NCI-H748 treated with DMSO at 0.1 percent for 48 hours (cell line): ENCODE results near the gene HMGCS1.
"Not testable (repeated sequence)": the region's sequence is repeated elsewhere in the genome, so short reads cannot be mapped to it uniquely, and the experiment has no call there.

Experiments used
- DNase-seq: peaks from one replicate; lab custom pipeline; 2025; lab: John Stamatoyannopoulos, UW

The HMGCS1 gene

GRCh38 chr5:43273552-43273951 is 39.7 kb downstream of the HMGCS1 start:
- DNase-seq: no peak

GRCh38 chr5:43270645-43271044 is 42.6 kb downstream of the HMGCS1 start:
- no peak for DNase-seq

GRCh38 chr5:43268188-43268820 is 44.9 kb downstream of the HMGCS1 start:
- no peak for DNase-seq

DNA sequence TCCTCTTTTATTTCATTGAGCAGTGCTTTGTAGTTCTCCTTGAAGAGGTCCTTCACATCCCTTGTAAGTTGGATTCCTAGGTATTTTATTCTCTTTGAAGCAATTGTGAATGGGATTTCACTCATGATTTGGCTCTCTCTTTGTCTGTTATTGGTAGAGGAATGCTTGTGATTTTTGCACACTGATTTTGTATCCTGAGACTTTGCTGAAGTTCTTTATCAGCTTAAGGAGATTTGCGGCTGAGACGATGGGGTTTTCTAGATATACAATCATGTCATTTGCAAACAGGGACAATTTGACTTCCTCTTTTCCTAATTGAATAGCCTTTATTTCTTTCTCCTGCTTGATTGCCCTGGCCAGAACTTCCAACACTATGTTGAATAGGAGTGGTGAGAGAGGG is 50.9 kb downstream of the HMGCS1 start:
- not testable (repeated sequence) for DNase-seq

GRCh38 chr5:43258116-43258515 is 55.1 kb downstream of the HMGCS1 start:
- no peak for DNase-seq

DNA sequence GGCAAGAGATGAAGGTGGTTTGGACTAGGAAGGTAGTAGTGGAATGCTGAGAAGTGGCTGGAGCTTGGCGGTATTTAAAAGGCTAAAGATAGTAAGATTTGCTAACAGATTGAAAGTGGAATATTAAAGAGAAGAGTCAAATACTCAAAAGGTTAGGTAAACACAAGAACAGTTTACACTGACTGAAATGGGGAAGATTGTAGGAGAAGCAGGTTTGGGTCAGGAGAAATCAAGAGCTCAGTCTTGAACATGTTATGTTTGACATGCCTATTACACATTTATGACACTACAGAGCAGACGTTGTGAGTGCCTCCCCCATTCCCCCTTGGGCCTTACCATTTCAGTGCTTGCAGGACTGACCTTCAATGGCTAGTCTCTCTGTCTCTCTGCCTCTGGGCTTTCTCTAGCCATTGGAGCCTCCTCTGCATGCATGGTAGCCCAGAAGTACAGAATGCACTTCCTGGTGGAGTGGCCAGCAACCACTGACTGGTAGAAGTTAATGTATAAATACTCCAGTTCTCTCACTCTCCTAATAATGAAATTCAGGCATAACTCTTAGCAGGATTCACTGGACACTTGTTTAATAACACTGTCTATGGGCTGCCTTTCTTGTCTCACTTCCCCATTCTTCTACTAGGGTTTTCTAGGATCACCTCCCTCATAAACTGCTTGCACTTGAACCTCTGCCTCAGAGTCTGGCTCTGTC is 56.8 kb downstream of the HMGCS1 start:
- no peak for DNase-seq

DNA sequence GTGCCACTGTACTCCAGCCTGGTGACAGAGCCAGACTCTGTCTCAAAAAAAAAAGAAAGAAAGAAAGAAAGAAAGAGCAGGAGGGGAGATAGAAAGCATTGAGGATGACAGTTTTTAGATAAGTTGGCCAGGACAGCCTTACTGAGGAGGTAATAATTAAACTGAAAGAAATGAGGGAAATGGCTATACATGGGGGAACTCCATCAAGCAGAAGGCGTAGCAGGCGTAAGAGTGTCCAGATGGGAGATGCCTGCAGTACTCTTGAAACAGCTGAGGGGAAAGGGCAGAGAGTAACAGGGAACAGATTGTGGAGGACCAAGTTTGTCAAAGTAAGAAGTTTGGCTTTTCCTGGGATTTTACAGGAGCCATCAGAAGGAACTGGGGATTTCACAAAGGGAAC is 57.5 kb downstream of the HMGCS1 start:
- no peak for DNase-seq

DNA sequence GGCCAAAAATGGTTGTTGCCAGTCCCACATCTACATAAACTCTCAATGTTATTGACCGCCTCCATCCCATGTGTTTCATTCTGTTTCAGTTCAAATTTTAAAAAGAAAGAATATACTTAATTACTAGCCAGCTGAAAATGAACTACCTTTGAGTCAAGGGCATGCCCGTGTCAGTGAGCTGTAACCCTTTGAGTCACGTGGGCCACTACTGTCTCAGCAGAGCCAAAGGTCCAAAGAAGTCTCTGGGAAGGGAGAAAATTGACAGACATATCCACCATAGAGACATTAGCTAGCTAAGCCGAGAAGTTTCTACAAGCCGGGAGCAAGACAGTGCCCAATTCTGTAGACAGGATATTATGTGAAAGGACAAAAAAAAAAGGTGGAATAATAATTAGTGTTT is 61.5 kb downstream of the HMGCS1 start:
- DNase-seq: no peak

GRCh38 chr5:43245724-43246385 is 67.4 kb downstream of the HMGCS1 start:
- no peak for DNase-seq

DNA sequence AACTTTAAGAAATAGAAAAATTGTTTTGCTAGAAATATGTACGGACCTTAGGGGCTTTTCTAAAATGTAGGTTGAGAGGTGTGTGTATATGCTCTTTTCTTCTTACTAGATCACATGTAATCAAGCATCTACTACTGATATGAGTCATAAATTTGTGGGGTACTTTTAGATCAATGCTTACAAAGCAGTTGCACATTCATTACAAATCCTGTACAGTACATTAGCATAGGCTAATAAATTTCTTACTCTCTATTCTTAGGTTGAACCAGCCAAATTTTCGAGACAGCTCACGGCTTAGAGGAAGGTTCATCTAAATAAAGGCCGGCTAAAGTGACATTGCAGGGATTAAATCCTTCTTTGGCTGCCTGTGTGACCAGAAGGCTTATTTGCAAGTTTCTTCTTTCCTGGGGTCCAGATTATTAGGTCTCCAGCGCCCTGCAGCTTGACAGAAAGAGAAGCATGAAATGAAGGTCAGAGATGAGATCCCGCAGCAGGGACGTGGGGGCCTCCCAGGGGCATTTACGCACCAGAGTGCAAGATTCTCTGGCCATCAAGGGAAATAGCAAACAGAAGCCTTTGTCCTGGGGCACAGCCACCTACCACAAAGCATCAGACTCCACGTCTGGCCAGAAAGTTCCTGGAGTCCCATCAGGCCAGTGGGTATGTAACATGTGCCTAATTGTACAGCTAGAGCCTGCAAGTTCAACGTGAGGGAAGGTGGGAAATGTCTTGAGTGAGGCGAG is 68.2 kb downstream of the HMGCS1 start:
- no peak for DNase-seq

GRCh38 chr5:43243270-43243669 is 69.9 kb downstream of the HMGCS1 start:
- no peak for DNase-seq

DNA sequence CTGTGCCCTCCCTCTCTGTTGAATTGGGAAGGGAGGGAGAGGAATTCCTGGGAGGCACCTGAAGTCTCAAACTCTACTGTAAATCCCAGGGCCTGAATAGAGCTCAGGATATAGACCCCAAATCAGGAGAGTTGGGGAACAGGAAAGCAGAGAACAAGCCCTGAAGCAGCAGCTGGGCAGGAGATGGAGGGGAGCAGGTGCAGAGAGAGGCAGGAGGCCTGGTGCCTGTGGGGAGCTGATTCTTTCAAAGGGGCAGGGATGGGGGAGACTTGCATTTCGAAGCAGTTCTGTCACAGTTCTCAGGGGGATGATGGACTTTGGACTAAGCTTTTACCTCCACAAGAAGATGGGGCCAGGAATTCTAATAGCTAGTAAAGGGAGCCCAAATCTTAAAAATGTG is 71.0 kb downstream of the HMGCS1 start:
- no peak for DNase-seq
